HG02981 (cell line): ENCODE data around the gene SUDS3.
A peak's percentile ranks its signal among the peaks of the same experiment; 100 is the strongest.
"Not testable (repeated sequence)": the region's sequence is repeated elsewhere in the genome, so short reads cannot be mapped to it uniquely, and the experiment has no call there.

Experiments
- ATAC-seq: cut with Tn5 transposase; IDR thresholded peaks from one replicate; pipeline ENCODE4 v1.9.1; 2021; ENCODE audit warnings: mild to moderate bottlenecking, moderate library complexity; ENCODE audit not compliant: unreplicated experiment

The SUDS3 gene, protein sequence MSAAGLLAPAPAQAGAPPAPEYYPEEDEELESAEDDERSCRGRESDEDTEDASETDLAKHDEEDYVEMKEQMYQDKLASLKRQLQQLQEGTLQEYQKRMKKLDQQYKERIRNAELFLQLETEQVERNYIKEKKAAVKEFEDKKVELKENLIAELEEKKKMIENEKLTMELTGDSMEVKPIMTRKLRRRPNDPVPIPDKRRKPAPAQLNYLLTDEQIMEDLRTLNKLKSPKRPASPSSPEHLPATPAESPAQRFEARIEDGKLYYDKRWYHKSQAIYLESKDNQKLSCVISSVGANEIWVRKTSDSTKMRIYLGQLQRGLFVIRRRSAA

DNA sequence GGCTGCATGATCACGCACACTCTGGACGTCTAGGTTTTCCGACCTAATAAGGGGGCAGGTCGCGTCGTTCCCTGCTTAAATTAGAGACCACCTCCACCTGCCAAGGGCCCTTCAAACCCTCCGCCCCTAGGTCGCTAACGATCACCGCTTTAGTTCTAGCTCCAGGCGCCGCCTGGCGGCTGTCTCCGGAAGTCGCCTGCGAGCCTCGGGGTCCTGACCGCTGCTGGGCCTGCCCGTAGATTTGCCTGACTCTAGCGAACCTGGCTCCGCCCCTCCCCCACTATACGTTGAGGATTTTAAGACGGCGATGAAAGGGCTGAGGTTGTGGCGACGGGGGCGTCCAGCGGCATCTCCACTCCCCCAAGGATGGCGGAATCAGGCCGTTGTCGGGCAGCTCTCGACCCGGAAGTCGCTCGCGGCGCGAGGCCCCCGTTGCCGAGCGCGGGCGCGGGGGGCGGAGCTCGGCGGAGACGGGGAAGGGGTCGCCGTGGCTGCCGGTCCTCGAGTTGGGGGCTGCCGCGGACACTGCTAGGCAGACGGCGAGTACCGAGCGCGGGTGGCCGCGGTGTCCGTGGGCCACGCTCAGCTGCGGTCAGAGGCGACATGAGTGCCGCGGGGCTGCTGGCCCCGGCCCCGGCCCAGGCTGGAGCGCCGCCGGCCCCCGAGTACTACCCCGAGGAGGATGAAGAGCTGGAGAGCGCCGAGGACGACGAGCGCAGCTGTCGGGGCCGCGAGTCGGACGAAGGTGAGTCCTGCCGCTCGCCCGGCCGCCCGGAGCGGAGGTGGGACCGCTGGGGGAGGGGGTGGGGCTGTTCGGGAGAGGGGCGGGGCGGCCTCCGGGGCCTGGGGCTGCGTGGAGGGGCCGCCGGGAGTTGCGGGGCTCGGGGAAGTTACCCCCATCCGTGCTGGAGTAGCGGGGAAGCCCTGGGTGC is at the start of gene SUDS3:
Gene SUDS3, plus strand, starts transcription at position 467 of the 932 bp plus-strand sequence. Its CDS starts 137 bp downstream, at position 604.
- ATAC-seq = peak; percentile 24

DNA sequence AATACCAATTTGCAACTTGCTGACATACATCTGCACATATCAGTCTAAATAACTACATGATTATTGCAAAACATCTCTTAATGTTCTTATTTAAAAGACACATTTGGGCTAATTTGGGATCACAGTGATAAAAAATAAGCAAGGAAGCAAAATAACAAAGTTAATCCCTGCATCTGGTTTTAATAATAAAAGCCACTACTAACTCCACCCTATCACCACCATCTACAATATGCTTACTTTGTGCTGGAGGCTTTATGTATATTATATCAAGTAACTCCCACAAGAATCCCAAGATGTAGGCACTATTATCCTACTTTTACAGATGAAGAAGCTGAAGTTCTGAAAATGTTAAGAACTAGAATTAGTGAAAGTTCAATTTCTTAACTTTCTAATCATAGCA is 49.4 kb upstream of the SUDS3 start:
- no peak for ATAC-seq

DNA sequence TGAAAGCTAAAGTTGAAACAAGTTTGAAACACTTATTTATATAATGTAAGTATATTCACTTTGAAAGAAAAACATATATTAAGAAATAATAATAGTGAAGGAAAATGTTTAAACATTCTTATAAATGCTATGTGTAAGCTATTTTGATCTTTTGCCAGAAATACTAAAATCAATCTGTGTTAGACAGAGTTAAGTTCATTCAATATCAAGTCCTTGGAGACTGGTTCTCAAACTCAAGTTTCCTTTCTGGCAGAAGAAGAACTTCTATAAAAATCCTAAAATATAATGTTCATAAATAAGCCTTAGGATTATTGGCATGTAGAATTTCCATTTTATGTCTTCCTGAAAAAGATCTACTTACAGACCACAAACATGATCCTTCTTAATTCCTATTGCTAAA is 49.0 kb upstream of the SUDS3 start:
- ATAC-seq = no peak

DNA sequence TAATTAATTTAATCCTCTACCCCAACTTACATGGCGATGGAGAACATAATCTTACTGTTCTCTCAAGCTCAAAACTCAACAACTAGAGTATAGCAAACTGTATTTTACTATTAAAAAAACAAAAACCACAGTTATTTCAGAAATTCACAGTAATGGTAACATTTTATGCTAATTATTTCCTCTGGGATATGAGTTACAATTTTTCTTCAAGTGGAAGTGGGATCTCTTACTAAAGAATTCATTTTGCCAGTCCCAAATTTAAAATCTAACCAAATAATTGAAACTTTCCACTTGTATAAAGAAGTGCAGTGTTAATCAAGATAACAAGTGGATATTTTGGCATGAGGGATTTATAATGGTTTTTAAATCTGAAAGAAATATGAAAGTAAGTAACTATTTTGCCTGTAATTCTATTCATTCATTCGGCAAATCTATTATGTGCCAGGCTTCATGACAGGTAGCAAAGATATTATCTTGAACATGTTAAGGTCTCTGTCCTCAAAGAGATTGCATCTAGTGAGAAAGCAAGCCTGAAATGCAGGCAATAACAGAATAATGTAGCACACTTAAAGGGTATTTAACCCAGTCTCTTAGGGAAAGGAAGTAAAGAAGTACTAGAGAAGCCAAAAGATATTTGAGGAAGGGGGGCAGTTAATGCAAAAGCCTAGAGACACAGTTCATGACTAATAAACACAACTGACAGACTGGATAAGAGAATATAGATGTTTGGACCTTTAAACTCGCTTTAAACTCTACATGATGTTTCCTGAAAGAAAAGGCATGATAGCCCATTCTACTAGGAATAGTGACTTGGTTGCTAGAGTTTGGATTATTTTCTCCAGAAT is 47.6 kb upstream of the SUDS3 start:
- ATAC-seq = no peak

DNA sequence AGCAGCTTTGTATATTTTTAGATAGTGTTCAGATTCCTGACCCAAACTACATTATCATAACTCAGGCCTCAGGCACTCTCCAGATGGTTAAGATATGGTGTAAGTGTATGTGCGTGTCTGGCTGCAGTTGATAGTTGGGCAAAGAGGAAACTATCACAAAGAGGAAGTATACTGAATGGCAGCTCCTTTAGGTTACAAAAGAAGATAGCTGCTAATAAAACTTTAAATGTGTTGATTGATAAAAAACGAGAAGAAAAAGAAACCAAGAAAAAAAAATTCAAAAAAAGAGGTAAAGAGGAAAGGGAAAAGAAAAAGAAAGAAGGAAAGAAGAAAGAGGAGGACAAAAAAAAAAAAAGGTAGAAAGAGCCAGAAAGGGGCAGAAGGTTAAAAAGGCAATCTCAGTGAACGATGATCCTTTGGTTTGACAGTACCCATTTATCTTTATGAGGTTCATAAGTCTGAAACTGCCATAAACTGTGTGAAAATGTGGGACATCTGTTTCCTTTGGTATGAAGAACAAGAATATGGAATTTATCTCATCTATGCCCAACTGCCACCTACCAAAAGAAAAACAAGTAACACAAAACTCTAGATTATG is 45.8 kb upstream of the SUDS3 start:
- no peak for ATAC-seq

DNA sequence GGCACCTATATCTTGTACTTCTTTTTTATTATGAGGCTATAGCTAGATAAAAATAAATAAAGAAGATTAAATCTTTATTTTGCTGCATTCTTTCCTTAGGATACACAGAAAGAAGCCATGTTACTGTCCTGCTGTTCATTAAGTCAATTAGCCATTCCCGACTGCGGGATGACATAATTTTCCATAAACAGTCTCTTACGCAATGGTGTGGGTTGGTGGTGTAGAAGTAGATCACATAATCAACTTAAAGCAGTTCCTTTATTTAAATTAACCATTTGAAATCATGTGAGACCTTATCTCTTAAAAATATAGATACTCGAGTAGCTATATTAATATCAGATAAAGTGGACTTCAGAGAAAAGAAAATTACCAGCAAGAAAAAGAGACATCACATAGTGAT is 43.8 kb upstream of the SUDS3 start:
- no peak for ATAC-seq

DNA sequence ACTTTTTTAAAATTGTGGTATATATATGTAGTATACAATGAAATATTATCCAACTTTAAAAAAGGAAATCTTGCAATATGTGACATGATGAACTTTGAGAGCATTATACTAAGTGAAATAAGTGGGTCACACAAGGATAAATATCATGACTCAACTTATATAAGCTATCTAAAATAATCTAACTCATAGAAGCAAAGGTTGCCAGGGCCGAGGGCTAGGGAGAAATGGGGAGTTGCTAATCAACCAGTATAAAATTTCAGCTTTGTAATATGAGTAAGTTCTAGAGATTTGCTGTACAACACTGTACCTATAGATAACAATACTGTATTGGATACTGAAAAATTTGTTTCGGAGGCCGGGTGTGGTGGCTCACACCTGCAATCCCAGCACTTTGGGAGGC is 42.1 kb upstream of the SUDS3 start:
- ATAC-seq = no peak

DNA sequence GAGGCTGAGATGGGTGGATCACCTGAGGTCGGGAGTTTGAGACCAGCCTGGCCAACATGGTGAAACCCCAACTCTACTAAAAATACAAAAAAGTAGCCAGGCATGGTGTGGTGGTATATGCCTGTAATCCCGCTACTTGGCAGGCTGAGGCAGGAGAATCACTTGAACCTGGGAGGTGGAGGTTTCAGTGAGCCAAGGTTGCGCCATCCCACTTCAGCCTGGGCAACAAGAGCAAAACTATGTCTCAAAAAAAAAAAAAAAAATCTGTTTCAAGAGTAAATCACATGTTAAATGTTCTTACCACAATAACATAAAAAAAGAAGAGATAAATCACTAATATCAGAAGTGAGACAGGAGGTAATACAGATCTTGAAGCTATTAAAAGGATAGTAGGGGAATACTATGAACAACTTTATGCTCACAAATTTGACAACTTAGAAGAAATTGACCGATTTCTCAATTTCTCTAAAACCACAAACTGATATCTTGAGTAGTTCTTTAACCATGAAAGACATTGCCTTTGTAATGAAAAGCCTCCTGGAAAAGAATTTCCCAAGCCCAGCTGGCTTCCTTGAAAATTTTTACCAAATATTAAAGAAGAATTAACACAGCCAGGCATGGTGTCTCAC is 41.3 kb upstream of the SUDS3 start:
- no peak for ATAC-seq

DNA sequence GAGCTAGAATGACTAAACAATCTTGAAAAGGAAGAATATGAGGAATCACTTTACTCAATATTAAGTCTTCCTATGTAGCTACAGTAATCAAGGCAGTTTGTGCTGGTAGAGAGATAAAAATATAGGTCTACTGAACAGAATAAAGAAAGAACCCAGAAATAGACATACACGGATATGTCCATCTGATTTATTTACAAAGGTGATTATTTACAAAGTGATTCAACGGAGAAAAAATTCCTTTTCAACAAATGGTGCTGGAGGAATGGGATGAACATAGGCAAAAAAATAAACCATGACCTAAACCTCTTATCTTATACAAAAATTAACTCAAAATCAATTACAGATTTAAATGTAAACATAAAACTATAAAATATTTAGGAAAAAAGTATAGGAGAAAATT is 40.2 kb upstream of the SUDS3 start:
- no peak for ATAC-seq

DNA sequence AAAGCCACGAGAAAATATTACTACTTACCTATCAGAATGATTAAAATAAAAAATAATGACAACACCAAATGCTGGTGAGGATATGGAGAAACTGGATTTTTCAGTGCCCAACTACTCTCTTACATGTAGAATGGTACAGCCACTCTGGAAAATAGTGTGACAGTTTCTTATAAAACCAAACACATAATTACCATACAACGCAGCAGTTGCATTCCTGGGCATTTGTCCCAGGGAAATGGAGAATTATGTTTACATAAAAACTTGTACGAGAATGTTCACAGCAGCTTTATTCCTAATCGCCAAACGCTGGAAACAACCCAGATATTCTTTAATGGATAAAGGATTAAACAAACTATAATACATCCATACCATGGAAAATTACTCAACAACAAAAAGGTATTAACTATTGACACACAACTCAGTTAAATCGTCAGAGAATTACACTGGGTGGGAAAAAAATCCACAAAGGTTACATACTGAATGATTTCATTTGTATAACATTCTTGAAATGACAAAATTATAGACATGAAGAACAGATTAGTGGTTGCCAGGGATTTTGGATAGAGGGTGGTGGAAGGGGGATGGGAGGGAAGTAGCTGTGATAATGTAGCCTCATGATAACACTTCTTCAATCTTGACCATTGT is 39.0 kb upstream of the SUDS3 start:
- no peak for ATAC-seq

DNA sequence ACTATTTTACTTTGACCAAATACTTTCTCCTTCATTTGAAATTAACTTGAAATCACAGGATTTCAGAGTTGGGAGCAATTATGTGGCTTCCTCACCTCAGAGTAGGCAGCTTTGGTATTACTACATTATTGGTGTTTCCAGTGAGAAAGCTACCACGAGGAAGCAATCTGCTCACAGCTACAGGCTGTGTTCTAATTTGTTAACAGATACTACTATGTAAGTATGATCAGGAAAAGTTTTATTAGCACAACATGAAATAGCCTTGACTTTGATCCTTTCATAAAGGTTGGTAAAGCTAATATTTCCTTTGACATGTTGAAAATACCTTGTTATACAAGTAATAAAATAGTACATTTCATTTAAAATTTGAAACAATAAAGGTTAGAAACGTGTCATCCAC is 34.3 kb upstream of the SUDS3 start:
- no peak for ATAC-seq

DNA sequence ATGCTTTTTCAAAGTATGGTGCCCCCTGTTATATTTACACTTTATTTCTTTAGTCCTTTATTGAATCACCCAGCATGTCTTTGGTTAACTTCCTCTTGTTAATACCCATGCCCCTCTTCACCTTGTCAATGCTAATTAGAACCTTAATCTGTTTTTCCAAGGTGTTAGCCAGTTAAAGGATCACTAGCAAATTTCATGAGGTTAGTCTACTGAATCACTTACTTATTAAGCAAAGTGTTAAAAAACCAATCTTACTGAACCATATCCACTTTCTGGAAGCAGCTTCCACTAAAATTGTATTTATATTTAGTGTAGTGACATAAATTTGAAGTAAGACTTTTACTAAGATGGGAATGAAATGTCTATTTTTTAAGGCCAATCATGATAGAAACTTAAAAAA is 31.5 kb upstream of the SUDS3 start:
- no peak for ATAC-seq

DNA sequence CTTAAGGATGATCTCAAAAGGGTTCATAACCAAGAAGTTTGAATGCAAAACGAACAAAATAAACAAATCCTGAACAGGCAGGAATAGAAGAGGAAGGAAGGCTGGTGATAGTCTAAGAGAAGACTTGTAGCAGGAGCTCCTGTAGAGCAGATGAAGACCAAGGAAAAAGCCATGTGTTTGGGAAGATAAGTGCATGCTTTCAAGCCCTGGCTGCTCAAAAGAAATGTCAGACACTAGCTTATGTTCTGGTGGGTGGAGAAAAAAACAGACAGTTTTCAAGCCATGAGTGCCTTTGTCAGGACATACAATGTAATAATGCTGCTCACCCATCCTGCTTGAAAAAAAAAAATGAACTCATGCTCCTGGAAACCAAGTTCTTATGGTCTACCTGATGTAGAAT is 31.0 kb upstream of the SUDS3 start:
- no peak for ATAC-seq

DNA sequence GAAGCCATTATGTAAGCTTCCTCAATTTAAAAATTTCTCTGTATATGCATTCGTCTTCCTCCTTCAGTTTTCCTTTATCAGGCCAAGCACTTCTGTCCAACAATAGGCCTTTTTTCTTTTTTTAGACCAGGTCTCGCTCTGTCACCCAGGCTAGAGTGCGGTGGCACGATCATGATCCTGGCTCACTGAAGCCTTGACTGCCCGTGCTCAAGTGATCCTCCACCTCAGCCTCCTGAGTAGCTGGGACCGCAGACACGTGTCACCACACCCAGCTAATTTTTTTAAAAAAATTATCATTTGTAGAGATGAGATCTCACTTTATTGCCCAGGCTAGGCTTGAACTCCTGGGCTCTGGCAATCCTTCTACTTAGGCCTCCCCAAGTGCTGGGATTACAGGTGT is 29.5 kb upstream of the SUDS3 start:
- ATAC-seq = peak; percentile 65

DNA sequence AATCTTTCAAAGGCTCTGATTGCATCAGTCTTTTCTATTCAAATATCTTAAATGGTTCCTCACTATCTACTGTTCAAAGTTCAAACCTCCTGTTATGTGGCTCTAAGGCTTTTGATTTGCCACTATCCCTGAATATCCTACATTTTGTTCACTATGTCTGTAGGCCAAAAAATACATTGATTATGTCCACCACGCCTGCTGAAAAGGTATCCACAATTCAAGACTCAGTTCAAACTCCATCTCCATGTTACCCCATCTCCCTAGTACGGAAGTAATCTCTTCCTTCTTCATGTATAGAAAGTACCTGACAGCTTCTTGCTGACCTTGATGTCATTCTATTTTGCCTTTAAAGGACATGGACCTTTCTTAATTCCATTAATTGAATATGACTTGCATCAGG is 28.4 kb upstream of the SUDS3 start:
- ATAC-seq = no peak

DNA sequence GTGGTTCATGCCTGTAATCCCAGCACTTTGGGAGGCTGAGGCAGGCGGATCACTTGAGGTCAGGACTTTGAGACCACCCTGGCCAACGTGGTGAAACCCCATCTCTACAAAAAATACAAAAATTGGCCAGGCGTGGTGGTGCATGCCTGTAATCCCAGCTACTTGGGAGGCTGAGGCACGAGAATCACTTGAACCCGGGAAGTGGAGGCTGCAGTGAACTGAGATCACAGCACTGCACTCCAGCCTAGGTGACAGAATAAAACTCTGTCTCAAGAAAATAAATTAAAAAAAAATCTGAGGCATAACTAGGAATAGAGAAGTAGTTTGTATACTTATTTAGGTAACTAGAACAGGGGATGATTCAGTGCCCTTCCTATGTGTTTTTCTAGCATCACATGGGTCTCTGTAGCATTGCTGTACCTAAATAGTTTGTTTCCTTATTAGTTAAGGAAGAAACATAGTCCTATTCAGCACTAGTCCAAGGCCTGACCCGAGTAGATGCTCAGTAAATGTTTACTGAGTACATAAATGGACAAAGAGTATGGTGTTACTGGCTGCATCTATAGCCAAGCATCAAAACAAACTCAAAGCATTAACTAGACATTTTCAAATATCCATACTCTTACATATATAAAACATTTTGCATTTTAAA is 25.3 kb upstream of the SUDS3 start:
- no peak for ATAC-seq

DNA sequence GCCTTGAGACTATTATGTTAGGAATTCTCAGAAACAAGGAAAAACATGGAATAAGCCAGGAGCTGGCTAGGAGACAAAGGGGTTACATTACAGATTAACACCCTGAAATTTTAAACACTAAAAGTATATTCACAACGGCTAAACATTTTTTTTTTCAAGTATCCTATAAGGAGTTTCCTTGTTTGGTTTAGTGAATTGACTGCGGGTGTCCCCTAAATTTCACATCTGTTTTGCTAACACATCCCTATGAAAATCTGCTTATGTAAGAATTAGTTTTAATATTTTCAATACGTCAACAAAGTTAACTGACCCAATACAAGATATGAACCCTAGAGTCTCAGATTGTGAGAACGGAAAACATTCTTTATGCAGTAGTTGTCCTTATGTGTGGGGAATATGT is 22.6 kb upstream of the SUDS3 start:
- ATAC-seq = no peak

DNA sequence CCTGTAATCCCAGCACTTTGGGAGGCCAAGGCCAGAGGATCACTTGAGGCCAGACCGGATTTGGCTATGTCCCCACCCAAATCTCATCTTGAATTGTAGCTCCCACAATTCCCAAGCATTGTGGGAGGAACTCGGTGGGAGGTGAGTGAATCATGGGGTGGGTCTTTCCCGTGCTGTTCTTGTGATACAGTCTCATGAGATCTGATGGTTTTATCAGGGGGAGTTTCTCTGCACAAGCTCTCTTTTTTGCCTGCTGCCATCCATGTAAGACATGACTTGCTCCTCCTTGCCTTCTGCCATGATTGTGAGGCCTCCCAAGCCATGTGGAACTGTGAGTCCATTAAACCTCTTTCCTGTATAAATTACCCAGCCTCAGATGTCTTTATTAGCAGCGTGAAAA is 21.9 kb upstream of the SUDS3 start:
- not testable (repeated sequence) for ATAC-seq

DNA sequence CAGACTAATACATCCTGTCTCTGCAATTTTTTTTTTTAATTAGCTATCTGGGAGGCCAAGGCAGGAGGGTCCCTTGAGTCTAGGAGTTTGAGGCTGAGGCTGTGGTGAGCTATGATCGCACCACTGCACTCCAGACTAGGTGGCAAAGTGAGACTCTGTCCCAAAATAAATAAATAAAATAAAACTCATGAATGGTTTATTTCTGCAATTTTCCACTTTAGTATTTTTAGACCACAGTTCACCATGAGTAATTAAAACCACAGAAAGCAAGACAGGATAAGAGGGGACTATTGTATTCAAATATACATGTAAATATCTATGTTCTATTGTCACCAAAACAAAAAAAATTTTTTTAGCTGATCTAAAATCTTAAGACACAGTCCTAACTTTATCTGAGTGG is 21.5 kb upstream of the SUDS3 start:
- no peak for ATAC-seq
